Stimulated activated CD4-positive, alpha-beta T cell treated with anti-CD3 and anti-CD28 coated beads, TNF-alpha, amount 100 ng/mL, for 48 hours (primary cell): ENCODE measurements around the gene P2RY2.
A peak's percentile ranks its signal among the peaks of the same experiment; 100 is the strongest.

ENCODE experiments used
- DNase-seq, 3 donors: peaks; one replicate each; pipeline ENCODE4 v3.0.0-alpha.2; 2020; ENCODE audit warnings: low read depth in 3 of 3

Gene P2RY2

GRCh38 chr11:73242251-73243092 lies 24.4 kb downstream of the P2RY2 start:
- peak; percentile 46 to 63 (median 58) for DNase-seq

GRCh38 chr11:73243093-73243485 lies 25.0 kb downstream of the P2RY2 start:
- DNase-seq: no peak

DNA sequence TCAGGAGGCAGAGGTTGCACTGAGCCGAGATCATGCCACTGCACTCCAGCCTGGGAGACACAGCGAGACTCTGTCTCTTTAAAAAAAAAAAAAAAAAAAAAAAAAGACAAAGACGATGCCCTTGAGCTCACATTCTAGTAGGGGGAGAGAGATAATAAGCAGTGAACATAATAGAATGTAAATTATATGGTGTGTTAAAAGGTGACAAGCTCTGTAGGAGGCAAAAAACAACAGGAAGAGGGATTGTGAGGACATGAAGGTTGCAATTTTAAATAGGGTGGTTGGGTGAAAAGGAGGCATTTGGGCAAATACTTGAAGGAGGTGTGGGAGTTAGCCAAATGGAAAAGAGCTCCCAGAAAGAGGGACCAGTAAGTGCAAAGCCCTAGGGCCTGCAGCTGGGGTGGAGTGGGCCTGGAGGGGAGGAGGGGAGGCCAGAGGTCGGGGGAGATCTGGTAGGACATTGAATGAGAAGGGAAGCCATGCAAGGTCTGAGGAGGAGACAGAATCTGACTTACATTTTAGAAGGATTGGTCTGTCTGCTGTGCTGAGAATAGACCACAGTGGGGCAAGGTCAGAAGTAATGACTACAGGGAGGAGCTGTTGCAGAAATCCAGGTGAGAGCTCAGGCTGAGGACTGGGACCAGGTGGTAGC lies 26.6 kb downstream of the P2RY2 start:
- DNase-seq: no peak

DNA sequence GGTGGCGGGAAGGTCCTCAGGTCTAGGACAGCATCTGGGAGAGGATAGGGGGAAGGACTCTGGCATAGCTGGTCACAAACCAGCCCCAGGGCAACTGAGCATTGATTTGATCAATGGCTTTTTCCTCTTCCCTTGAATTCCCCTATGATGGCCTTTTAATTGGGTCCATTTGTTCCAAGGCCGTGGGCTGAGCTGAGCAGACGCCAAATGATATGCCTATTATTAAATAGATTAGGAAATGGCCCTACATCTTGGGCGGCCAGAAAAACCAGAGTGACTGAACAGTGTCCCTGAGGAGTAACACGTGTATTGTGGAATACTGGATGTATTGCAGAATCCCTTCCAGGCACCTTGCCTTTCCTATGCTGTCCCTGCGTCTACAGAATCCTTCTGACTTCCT lies 27.4 kb downstream of the P2RY2 start:
- DNase-seq: no peak

- no peak for DNase-seq
Measured at GRCh38 chr11:73246303-73246702, 28.2 kb downstream of the P2RY2 start.

GRCh38 chr11:73248526-73249185 lies 30.6 kb downstream of the P2RY2 start:
- no peak for DNase-seq

DNA sequence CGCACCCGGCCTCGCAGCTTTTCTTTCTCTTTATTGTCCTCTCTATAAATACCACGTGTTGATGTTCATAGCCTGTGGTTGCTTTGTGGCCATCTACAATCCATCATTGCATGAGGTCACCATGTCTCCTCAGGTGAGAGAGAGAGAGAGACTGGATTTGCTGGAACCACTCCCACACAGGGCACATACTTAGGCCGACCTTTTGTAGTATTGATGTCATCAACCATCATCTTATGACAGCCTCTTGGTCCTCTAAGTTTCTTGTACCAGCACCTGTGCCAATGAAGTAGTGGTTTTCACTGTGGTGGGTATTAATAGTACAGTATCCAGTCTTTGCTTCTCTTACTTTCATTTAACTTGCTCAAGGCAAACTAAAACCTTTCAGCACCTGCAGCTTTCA lies 31.2 kb downstream of the P2RY2 start:
- no peak for DNase-seq

- no peak for DNase-seq
Measured at GRCh38 chr11:73249853-73250783, 32.0 kb downstream of the P2RY2 start.

DNA sequence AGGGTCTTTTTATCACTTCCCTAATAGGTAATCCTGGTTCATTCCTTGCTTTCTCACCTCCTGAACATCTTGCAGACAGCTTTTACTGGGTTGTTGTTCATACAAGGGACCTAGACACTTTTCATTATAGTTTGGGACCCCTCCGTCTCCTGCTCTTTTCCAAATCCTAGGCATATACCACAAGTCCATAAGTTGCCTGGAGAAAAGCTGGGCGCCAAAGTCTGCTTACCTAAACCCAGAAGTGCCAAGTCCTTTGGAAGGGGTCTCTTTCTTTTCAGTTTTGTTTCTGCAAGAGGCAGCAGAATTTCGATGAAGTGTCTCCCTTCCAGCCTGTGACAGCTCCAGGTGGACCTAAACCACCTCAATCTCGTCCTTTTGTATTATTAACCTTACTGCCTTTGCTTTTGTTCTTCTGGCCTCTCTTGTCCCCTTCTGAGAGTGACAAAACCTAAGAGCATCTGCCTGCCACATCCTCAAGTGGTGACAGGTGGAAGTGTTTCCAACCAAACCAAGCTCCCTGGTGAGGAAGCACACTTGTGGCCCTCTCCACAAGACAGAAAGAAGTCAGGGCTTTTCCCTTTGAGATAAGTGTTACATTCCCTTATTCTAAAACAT lies 34.6 kb downstream of the P2RY2 start:
- DNase-seq: no peak

DNA sequence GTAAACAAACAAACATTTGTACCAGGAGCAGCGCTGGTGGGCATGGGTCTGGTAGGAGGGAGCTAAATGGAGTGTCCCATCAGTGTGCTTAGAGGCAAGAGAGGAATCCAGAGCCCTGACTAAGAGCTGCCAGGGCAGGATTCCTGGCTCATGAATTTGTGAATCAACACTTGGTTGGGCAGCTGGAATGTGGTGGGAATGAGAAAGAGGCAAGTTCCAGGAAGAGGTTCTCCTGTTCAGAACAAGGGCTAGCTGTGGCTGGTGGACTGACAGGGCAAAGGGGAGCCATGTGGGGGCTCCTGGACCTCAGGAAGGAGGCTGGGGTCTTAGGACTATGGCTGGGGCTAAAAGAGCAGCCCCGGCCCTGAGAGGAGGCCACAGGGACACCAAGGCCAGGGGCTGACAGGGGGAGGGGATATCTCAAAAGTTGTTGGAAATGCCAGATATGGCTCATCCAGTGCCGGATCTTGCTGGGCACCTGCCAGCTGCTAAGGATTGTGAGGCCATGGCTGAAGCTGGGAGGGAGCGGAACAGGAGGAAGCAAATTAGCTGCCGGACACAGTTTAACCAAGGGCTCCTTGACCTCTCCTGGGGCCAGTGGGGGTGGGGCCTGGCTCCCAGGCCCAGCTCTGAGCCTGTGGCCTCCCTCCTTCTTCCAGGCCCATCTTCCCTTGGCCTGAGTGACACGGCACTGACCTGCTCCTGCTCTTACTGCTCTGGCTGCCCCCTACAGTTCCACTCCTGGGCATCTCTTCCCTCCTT lies 39.4 kb downstream of the P2RY2 start:
- DNase-seq: no peak

DNA sequence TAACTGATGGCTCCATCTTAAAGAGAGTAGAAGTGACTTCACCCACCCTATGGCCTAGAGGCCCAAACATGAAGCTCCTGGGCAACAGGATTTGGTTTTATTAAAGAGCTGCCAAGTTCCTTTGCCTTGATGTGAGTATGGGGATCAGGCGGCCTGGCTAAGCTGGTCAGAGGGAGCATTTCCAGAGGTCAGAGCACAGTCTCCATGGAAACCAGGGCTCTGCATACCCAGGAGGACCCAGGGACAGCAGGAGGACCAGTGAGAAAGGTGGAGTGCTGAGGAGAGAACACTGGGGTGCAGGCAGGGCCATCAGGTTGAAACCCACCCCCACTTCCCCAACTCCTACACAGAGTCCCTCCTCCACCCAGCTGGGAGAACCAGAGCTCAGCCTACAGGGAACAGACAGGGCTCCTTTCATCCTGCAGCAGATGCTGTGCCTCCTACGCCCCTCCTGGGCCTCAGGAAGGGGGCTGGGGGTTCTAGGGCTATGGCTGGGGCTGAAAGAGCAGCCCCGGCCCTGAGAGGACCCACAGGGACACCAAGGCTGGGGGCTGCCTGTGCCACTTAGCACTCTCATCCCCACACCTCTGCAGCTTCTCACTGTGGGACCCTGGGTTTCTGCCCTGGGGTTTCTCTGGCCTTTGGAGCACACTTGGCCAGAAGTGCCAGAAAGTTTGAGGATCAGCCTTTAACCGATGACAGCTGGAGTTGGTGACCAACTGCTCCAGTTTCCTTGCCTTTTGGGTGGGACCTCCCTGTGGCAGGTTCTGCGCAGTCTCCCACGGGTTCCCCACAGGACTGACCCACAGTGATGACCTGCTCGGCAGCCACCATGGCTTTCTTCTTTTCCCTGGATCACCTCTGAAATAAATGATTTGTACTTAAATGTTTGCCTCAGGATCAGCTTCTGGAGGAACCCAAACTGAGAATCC lies 40.3 kb downstream of the P2RY2 start:
- DNase-seq: no peak

DNA sequence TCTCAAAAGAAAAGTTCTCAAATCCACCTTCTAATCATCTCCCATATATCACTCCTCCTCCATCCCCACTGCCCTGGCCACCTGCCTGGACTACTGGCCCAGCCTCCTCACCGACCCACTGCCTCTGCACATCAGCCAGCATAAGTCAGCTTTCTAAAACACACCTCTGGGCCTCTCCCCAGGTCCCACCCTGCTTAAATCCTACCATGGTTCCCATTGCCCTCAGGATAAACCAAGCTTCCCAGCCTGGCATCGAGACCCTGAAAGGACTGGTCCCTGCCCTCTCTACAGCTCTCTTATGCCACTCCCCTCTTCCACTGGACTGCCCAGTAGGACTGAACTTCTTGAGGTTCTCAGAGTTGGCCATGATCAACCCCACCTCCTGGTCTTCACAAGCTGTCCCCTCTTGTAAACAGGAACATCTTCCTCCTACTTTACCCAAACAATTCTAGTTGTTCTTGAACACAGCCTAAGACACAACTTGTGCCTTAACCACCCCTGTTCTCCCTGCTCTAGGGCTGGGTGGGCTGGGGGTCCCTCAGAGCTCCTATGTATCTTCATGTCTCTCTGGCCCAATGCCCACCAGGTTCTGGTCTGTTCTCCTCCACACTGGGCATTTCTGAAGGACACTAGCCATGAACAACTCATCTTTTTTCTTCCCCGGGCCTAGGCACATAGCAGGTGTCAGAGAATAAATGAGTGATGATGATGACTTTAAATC lies 41.5 kb downstream of the P2RY2 start:
- DNase-seq: no peak

DNA sequence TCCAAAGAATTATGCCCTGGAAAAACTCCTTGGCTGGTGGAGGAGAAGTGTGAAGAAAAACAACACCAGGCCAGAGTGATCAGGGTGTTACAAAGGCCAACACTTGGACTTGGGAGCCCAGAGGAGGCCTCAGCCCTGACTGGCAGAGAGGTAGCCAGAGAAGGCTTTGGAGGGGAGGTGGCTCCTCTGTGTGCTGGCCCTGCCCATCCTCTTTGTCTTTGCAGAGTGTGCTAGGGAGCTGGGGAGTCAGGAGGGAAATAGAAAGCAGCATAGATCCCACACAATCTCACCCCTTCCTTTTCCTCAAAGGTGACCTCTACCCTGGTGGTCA lies 42.0 kb downstream of the P2RY2 start:
- no peak for DNase-seq

DNA sequence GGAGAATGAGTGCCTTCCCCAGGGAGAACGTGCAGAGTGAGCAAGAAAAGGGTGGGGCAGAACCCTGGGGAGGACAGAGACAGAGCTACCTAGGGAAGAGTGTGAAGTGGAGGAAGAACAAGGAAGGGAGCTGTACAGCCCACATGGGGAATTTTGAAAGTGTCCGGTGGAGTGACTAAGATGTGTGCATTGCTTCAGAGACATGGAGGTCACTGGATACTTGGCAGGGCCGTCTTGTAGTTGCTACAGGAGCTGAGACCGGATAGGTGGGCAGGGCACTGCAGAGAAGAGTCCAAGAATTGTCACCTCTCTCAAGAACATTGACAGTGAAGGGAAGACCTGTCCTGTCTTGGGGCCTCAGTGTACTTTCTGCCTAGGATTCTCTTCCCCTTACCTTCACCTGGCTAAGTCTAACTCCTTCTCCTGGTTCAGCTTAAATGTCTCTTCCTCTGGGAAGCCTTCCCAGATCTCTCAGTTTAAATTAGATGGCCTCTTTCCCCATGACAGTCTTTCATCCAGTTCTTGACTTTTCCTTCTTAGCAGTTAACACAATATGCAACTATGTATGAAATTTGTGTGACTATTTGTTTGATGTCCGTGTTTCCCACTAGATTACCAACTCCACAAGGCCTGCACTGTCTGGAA lies 44.9 kb downstream of the P2RY2 start:
- DNase-seq: no peak

GRCh38 chr11:73263640-73264039 lies 45.6 kb downstream of the P2RY2 start:
- no peak for DNase-seq

- DNase-seq: no peak
Measured at GRCh38 chr11:73265278-73265810, 47.3 kb downstream of the P2RY2 start.

DNA sequence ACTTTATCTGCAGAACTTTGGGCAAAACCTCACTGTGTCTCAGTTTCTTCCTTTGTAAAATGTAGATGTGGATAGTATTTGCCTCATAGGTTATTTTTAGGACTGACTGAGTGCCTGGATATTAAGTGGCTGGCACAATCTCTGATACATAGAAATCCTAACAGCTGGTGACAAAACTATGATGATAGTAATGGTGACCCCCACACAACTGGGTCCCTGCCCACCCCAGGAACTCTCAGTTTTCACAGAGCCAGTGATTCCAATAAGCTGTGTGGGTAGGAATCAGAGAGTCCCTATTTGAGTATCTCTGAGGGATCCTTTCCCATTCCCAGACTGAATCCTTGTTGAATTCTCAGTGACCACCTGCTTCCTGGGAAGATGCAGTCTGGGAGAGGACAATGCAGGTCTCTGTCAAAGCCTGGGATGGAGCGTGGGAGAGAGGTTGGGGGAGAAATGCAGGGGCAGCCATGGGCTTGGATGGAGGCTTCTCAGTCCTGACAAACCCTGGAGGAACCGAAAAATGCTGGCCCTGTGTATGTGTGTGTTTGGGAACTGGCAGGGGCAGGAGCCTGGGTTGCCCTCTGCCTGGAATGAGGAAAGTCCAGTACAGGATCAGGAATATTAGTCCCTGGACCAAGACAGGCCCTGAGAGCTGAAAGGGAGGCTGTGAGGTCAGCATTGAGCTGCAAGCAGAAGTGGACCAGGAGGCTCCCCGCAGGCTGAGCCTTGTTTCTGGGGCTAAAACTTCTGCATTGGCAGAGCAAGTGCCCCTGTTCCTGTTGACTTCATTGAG lies 48.0 kb downstream of the P2RY2 start:
- DNase-seq: no peak
